ENCODE results near the gene SHQ1.
A peak's percentile ranks its signal among the peaks of the same experiment; 100 is the strongest.

SHQ1 gene

GRCh38 chr3:72848703-72849081 is 447 bp upstream of the SHQ1 start:
- DNase-seq: no peak

GRCh38 chr3:72847282-72847681 is 963 bp downstream of the SHQ1 start:
- peak in 1 of 14 donors; percentile 2 for DNase-seq

- DNase-seq: no peak
These were observed 2.1 kb downstream of the SHQ1 start for GRCh38 chr3:72846166-72846565.

- DNase-seq: no peak
These were observed 3.7 kb downstream of the SHQ1 start for GRCh38 chr3:72844436-72844993.

- no peak for DNase-seq
These were observed 9.2 kb downstream of the SHQ1 start for GRCh38 chr3:72839057-72839456.

- DNase-seq: peak in 11 of 14 donors; percentile 15 to 75 (median 63)
These were observed 11.3 kb downstream of the SHQ1 start for GRCh38 chr3:72836923-72837322.

- DNase-seq: no peak
These were observed 11.8 kb downstream of the SHQ1 start for GRCh38 chr3:72836416-72836815.

GRCh38 chr3:72830452-72831223 is 17.6 kb downstream of the SHQ1 start:
- DNase-seq: no peak

- no peak for DNase-seq
These were observed 18.5 kb downstream of the SHQ1 start for GRCh38 chr3:72829701-72830100.

- DNase-seq: peak in 1 of 14 donors; percentile 6
These were observed 27.0 kb downstream of the SHQ1 start for GRCh38 chr3:72821161-72821781.

GRCh38 chr3:72820415-72820814 is 27.8 kb downstream of the SHQ1 start:
- DNase-seq: peak in 1 of 14 donors; percentile 2

GRCh38 chr3:72818905-72819304 is 29.3 kb downstream of the SHQ1 start:
- DNase-seq: no peak

GRCh38 chr3:72818092-72818773 is 30.0 kb downstream of the SHQ1 start:
- DNase-seq: peak in 2 of 14 donors; percentile 3 to 20

GRCh38 chr3:72816862-72817355 is 31.3 kb downstream of the SHQ1 start:
- no peak for DNase-seq

- DNase-seq: no peak
These were observed 33.9 kb downstream of the SHQ1 start for GRCh38 chr3:72814308-72814707.

GRCh38 chr3:72812201-72812600 is 36.0 kb downstream of the SHQ1 start:
- DNase-seq: no peak

- no peak for DNase-seq
These were observed 36.7 kb downstream of the SHQ1 start for GRCh38 chr3:72811571-72811970.

- DNase-seq: no peak
These were observed 37.4 kb downstream of the SHQ1 start for GRCh38 chr3:72810659-72811434.

GRCh38 chr3:72810063-72810462 is 38.2 kb downstream of the SHQ1 start:
- no peak for DNase-seq

- DNase-seq: no peak
These were observed 43.9 kb downstream of the SHQ1 start for GRCh38 chr3:72804361-72804760.

GRCh38 chr3:72803573-72803972 is 44.7 kb downstream of the SHQ1 start:
- no peak for DNase-seq

- no peak for DNase-seq
These were observed 46.2 kb downstream of the SHQ1 start for GRCh38 chr3:72802001-72802400.

Data from C1 segment of cervical spinal cord (tissue), 14 donors.